Stimulated activated CD8-positive, alpha-beta memory T cell treated with anti-CD3 and anti-CD28 coated beads, Interleukin-12 subunit alpha, Interleukin-12 subunit beta, amount 100 ng/mL, for 24 hours (primary cell): Measurements from ENCODE around the gene GUCY2D.
"Not testable (repeated sequence)": the region's sequence is repeated elsewhere in the genome, so short reads cannot be mapped to it uniquely, and the experiment has no call there.

Source experiments
- DNase-seq: peaks from one replicate; pipeline ENCODE4 v3.0.0-alpha.2; 2020; ENCODE audit errors: extremely low read depth

Gene GUCY2D

GRCh38 chr17:8044819-8045810 is 42.7 kb downstream of the GUCY2D start:
- no peak for DNase-seq

GRCh38 chr17:8046306-8046928 is 44.0 kb downstream of the GUCY2D start:
- no peak for DNase-seq

GRCh38 chr17:8046929-8047768 is 44.7 kb downstream of the GUCY2D start:
- no peak for DNase-seq

GRCh38 chr17:8047769-8048110 is 45.3 kb downstream of the GUCY2D start:
- no peak for DNase-seq

- no peak for DNase-seq
Observed at GRCh38 chr17:8048236-8048635, 45.8 kb downstream of the GUCY2D start.

- DNase-seq: no peak
Observed at GRCh38 chr17:8048736-8049135, 46.3 kb downstream of the GUCY2D start.

- DNase-seq: no peak
Observed at GRCh38 chr17:8051831-8052230, 49.4 kb downstream of the GUCY2D start.

- no peak for DNase-seq
Observed at GRCh38 chr17:8052256-8053252, 50.1 kb downstream of the GUCY2D start.

- no peak for DNase-seq
Observed at GRCh38 chr17:8053600-8053999, 51.2 kb downstream of the GUCY2D start.

- no peak for DNase-seq
Observed at GRCh38 chr17:8055851-8056231, 53.4 kb downstream of the GUCY2D start.

- no peak for DNase-seq
Observed at GRCh38 chr17:8056232-8056975, 54.0 kb downstream of the GUCY2D start.

GRCh38 chr17:8056976-8057625 is 54.7 kb downstream of the GUCY2D start:
- DNase-seq: no peak

- DNase-seq: no peak
Observed at GRCh38 chr17:8057691-8058114, 55.3 kb downstream of the GUCY2D start.

- no peak for DNase-seq
Observed at GRCh38 chr17:8059131-8059530, 56.7 kb downstream of the GUCY2D start.

- DNase-seq: no peak
Observed at GRCh38 chr17:8060274-8060673, 57.9 kb downstream of the GUCY2D start.

GRCh38 chr17:8061851-8062250 is 59.4 kb downstream of the GUCY2D start:
- not testable (repeated sequence) for DNase-seq

GRCh38 chr17:8062435-8062806 is 60.0 kb downstream of the GUCY2D start:
- DNase-seq: no peak

GRCh38 chr17:8062807-8063483 is 60.5 kb downstream of the GUCY2D start:
- DNase-seq: no peak
